NCI-H345 treated with DMSO at 0.1 percent for 48 hours (cell line): ENCODE measurements around the gene ZNF441.
A peak's percentile ranks its signal among the peaks of the same experiment; 100 is the strongest.
"Not testable (repeated sequence)": the region's sequence is repeated elsewhere in the genome, so short reads cannot be mapped to it uniquely, and the experiment has no call there.

Source experiments
- DNase-seq: peaks from one replicate; lab custom pipeline; 2025; ENCODE audit not compliant: unreplicated experiment; lab: John Stamatoyannopoulos, UW

The ZNF441 gene

GRCh38 chr19:11776669-11777068, 9.9 kb downstream of the ZNF441 start:
- not testable (repeated sequence) for DNase-seq

GRCh38 chr19:11780431-11781020, 13.7 kb downstream of the ZNF441 start:
- no peak for DNase-seq

GRCh38 chr19:11781295-11782057, 14.7 kb downstream of the ZNF441 start:
- DNase-seq = no peak

GRCh38 chr19:11783767-11784166, 17.0 kb downstream of the ZNF441 start:
- DNase-seq = no peak

GRCh38 chr19:11784356-11784755, 17.6 kb downstream of the ZNF441 start:
- DNase-seq = no peak

- no peak for DNase-seq
Measured at GRCh38 chr19:11787536-11787935, 20.7 kb downstream of the ZNF441 start.

GRCh38 chr19:11792942-11793341, 26.1 kb downstream of the ZNF441 start:
- no peak for DNase-seq

- DNase-seq = peak; percentile 52
Measured at GRCh38 chr19:11797491-11797890, 30.7 kb downstream of the ZNF441 start.

- DNase-seq = peak; percentile 42
Measured at GRCh38 chr19:11798391-11799330, 31.9 kb downstream of the ZNF441 start, which contains the start of gene ZNF491. ZNF491 (plus strand) TSS chr19:11798523; CDS start chr19:11805954, 7,431 bp downstream.

GRCh38 chr19:11806354-11807098, 39.7 kb downstream of the ZNF441 start:
- no peak for DNase-seq

- DNase-seq = no peak
Measured at GRCh38 chr19:11807099-11807380, 40.2 kb downstream of the ZNF441 start.

GRCh38 chr19:11813703-11814028, 46.9 kb downstream of the ZNF441 start:
- DNase-seq = no peak

GRCh38 chr19:11814029-11814699, 47.4 kb downstream of the ZNF441 start, which contains the start of gene ZNF440:
ZNF440 (plus strand) TSS chr19:11814273; CDS start chr19:11814448, 175 bp downstream.
- peak; percentile 21 for DNase-seq

- DNase-seq = no peak
Measured at GRCh38 chr19:11814700-11815035, 47.9 kb downstream of the ZNF441 start.

- no peak for DNase-seq
Measured at GRCh38 chr19:11821474-11822109, 54.8 kb downstream of the ZNF441 start.

GRCh38 chr19:11828957-11829876, 62.4 kb downstream of the ZNF441 start:
- DNase-seq = not testable (repeated sequence)

- DNase-seq = no peak
Measured at GRCh38 chr19:11832253-11832912, 65.6 kb downstream of the ZNF441 start.

- no peak for DNase-seq
Measured at GRCh38 chr19:11833541-11833940, 66.7 kb downstream of the ZNF441 start.
